Measurements from ENCODE around the gene TTK. TPM values are rescaled to one million over a fixed set of nuclear protein-coding genes. Genes with fewer than 3 reads are reported as not detected.

Gene TTK
- total RNA-seq, 3 donors from 2014 or later = 0.66 to 1.9 (median 1.5) TPM

GRCh38 chr6:80005406-80005805 lies 957 bp downstream of the TTK start:
- no peak overlapping the region for H3K27ac ChIP-seq
- H3K27me3 ChIP-seq = no peaks in the 10 kb centered on the region
- no peak for DNase-seq (ENCODE audit: low spot score in 2 of 2)
- no peaks in the 10 kb centered on the region for H3K36me3 ChIP-seq
- no peaks in the 10 kb centered on the region for H3K9me3 ChIP-seq
- intact Hi-C loops (cut with DNase I; ENCODE audit: low total_unique reads) = no loop called here
- peaks cover 0 to 6% of the 10 kb centered on the region in 2 donors for H3K4me1 ChIP-seq
- no peak overlapping the region for H3K4me3 ChIP-seq
- TF ChIP-seq POLR2AphosphoS5 (IDR thresholded peaks at IDR 0.05) (no peak), CTCF (IDR thresholded peaks at IDR 0.05) (no peak), POLR2A (IDR thresholded peaks at IDR 0.05) (no peak)

- intact Hi-C loops (cut with DNase I; ENCODE audit: low total_unique reads) = no loop called here
- Histone ChIP-seq H3K9me3 (no peaks in the 10 kb centered on the region), H3K27ac (no peak overlapping the region), H3K4me3 (no peak overlapping the region), H3K27me3 (no peaks in the 10 kb centered on the region), H3K36me3 (no peaks in the 10 kb centered on the region), H3K4me1 (peaks cover 0 to 6% of the 10 kb centered on the region in 2 donors)
- TF ChIP-seq CTCF (IDR thresholded peaks at IDR 0.05) = no peak
- TF ChIP-seq POLR2AphosphoS5 (IDR thresholded peaks at IDR 0.05) = no peak
- TF ChIP-seq POLR2A (IDR thresholded peaks at IDR 0.05) = no peak
- DNase-seq (ENCODE audit: low spot score in 2 of 2) = no peak
Observed at GRCh38 chr6:80006541-80006940, 2.1 kb downstream of the TTK start.

GRCh38 chr6:80009531-80009930 lies 5.1 kb downstream of the TTK start:
- H3K27me3 ChIP-seq = no peaks in the 10 kb centered on the region
- TF ChIP-seq CTCF (IDR thresholded peaks at IDR 0.05) = no peak
- H3K4me3 ChIP-seq = no peak overlapping the region
- DNase-seq (ENCODE audit: low spot score in 2 of 2) = no peak
- peaks cover 0 to 6% of the 10 kb centered on the region in 2 donors for H3K4me1 ChIP-seq
- no peaks in the 10 kb centered on the region for H3K36me3 ChIP-seq
- intact Hi-C loops (cut with DNase I; ENCODE audit: low total_unique reads) = no loop called here
- H3K9me3 ChIP-seq = no peaks in the 10 kb centered on the region
- no peak overlapping the region for H3K27ac ChIP-seq

- Histone ChIP-seq H3K27ac (no peak overlapping the region), H3K4me1 (no peaks in the 10 kb centered on the region), H3K27me3 (no peaks in the 10 kb centered on the region), H3K9me3 (no peaks in the 10 kb centered on the region), H3K36me3 (no peaks in the 10 kb centered on the region), H3K4me3 (no peak overlapping the region)
- intact Hi-C loops (cut with DNase I; ENCODE audit: low total_unique reads) = no loop called here
- DNase-seq (ENCODE audit: low spot score in 2 of 2) = no peak
- no peak for TF ChIP-seq CTCF (IDR thresholded peaks at IDR 0.05)
- TF ChIP-seq POLR2AphosphoS5 (IDR thresholded peaks at IDR 0.05) = no peak
- no peak for TF ChIP-seq POLR2A (IDR thresholded peaks at IDR 0.05)
Observed at GRCh38 chr6:80010288-80010687, 5.8 kb downstream of the TTK start.

GRCh38 chr6:80015839-80016435 lies 11.5 kb downstream of the TTK start:
- H3K4me3 ChIP-seq = no peak overlapping the region
- no peaks in the 10 kb centered on the region for H3K4me1 ChIP-seq
- no peak for DNase-seq (ENCODE audit: low spot score in 2 of 2)
- TF ChIP-seq POLR2AphosphoS5 (IDR thresholded peaks at IDR 0.05) (no peak), POLR2A (IDR thresholded peaks at IDR 0.05) (no peak), CTCF (IDR thresholded peaks at IDR 0.05) (no peak)
- no peaks in the 10 kb centered on the region for H3K9me3 ChIP-seq
- no peaks in the 10 kb centered on the region for H3K27me3 ChIP-seq
- no peak overlapping the region for H3K27ac ChIP-seq
- intact Hi-C loops (cut with DNase I; ENCODE audit: low total_unique reads) = no loop called here
- H3K36me3 ChIP-seq = no peaks in the 10 kb centered on the region
